Stimulated activated CD8-positive, alpha-beta memory T cell treated with anti-CD3 and anti-CD28 coated beads, Interleukin-15, amount 100 ng/mL, for 24 hours (primary cell): ENCODE measurements around the gene FAAP20.
"Not testable (repeated sequence)": the region's sequence is repeated elsewhere in the genome, so short reads cannot be mapped to it uniquely, and the experiment has no call there.

Experiments
- DNase-seq: peaks from one replicate; pipeline ENCODE4 v3.0.0-alpha.2; 2020; ENCODE audit warnings: low read depth

The FAAP20 gene

GRCh38 chr1:2156866-2157265 lies 37.7 kb downstream of the FAAP20 start:
- DNase-seq: no peak

- no peak for DNase-seq
Observed at GRCh38 chr1:2155788-2156187, 38.8 kb downstream of the FAAP20 start.

- DNase-seq: no peak
Observed at GRCh38 chr1:2155147-2155598, 39.4 kb downstream of the FAAP20 start.

- DNase-seq: no peak
Observed at GRCh38 chr1:2154022-2154421, 40.5 kb downstream of the FAAP20 start.

- no peak for DNase-seq
Observed at GRCh38 chr1:2152954-2153353, 41.6 kb downstream of the FAAP20 start.

- no peak for DNase-seq
Observed at GRCh38 chr1:2151911-2152310, 42.7 kb downstream of the FAAP20 start.

GRCh38 chr1:2151252-2151651 lies 43.3 kb downstream of the FAAP20 start:
- no peak for DNase-seq

GRCh38 chr1:2150801-2151200 lies 43.8 kb downstream of the FAAP20 start:
- no peak for DNase-seq

GRCh38 chr1:2148691-2149090 lies 45.9 kb downstream of the FAAP20 start:
- DNase-seq: no peak

GRCh38 chr1:2147869-2148268 lies 46.7 kb downstream of the FAAP20 start:
- DNase-seq: not testable (repeated sequence)

- no peak for DNase-seq
Observed at GRCh38 chr1:2146836-2147517, 47.6 kb downstream of the FAAP20 start.

- no peak for DNase-seq
Observed at GRCh38 chr1:2145946-2146835, 48.4 kb downstream of the FAAP20 start.

- DNase-seq: no peak
Observed at GRCh38 chr1:2144501-2145090, 50.0 kb downstream of the FAAP20 start.

- DNase-seq: no peak
Observed at GRCh38 chr1:2143814-2144500, 50.6 kb downstream of the FAAP20 start.

GRCh38 chr1:2141025-2141424 lies 53.5 kb downstream of the FAAP20 start:
- DNase-seq: no peak
